ENCODE results near the gene NDST1.
A peak's percentile ranks its signal among the peaks of the same experiment; 100 is the strongest.

NDST1 gene

GRCh38 chr5:150525781-150526180 is 17.9 kb downstream of the NDST1 start:
- no peak for DNase-seq

DNA sequence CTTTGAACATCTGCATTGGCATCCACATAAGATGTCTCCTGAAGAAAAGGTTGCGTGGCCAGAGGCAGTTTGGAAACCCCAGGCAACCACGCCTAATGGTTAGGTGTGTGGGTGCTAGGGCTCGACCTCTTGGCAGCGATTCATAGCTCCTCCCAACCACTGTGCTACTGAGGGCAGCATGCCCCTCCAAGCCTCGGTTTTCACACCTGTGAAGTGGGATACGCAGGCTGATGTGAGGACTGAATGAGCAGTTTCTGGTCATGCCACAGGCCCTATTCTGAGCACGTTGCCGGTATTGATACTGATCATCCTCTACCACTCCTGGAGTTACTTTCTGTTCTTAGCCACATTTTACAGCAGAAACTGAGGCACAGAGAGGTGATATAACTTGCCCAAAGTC is 19.1 kb downstream of the NDST1 start:
- DNase-seq, result no peak

- DNase-seq, result no peak
Observed at GRCh38 chr5:150527808-150528207, 19.9 kb downstream of the NDST1 start.

DNA sequence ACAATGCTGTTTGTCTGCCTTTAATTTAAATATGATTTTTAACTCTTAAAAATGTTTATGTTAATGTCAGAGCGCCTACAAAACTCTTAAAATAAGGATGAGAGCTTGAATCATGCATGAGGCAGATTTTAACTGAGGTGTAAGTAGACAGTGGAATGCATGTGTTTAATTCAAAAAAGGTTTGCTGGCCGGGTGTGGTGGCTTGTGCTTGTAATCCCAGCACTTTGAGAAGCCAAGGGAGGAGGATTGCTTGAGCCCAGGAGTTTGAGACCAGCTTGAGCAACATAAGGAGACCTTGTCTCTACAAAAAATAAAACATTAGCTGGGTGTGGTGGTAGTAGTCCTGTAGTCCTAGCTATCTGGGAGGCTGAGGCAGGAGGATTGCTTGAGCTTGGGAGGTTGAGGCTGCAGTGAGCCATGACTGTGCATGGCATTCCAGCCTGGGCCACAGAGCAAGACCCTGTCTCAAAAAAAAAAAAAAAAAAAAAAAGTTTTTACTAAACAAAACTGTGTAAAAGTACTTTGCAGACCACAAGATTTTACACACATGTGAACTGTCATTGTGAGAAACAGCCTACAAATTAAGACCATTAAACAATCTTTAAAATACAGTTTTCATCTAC is 21.1 kb downstream of the NDST1 start:
- no peak for DNase-seq

DNA sequence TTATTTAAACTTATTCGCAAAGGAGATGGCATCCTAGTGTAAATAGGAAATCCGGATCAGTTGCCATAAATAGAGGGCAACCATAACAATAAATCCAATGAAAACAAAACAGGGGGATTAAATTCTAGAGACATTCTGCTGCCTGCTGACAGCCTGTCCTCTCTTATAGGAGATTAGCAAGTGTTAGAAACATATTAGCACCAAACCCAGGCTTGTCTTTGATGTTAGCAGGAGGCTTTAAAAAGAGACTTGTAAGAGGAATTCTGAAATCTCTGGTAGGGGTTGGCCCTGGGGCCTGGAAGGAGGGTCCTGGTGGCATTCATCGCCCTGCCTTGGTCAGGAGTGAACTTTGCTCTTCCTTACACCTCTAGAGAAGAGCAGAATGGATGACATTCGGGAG is 21.6 kb downstream of the NDST1 start:
- DNase-seq, result no peak

GRCh38 chr5:150530423-150530822 is 22.5 kb downstream of the NDST1 start:
- DNase-seq, result no peak

DNA sequence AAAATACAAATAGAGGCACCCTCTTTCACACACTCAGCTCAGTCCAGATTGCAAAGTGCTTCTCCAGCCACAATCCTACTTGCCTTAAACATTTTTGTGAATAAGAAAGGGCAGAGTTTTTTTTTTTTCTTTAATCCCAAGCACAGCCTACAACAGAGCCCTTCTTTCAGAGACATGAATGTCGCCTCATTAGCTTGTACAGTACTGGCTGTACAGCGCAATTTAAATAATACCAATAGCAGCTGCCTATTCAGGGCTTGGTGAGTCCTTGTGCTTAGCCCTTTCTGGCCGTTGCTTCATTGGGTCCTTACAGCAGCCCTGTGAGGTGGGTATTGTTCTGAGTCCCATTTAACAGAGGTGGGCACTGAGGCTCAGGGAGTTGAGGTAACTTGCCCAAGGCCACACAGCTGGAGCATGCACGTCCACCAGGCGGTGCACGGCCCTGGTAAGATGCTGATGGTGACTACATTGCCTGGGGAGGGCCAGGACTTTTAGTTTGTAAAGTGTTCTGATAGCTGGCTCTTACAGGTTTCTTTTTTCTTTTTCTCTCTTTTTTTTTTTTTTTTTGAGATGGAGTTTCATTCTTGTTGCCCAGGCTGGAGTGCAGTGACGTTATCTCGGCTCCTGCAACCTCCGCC is 23.1 kb downstream of the NDST1 start:
- DNase-seq, result no peak

DNA sequence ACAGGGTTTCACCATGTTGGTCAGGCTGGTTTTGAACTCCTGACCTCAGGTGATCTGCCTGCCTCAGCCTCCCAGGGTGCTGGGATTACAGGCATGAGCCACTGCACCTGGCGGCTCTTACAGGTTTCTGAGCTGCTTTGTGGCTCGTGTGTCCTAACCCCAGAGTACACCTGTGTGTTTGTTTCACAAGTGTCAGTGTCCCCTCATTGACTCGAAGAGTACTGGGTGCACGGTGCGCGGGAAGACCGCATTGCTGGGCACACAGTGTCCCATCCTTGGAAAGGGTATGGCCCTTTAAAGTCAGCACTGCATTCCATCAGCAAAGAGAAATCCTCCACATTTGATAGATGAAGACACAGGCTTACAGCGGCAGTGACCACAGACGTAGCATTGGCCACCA is 23.8 kb downstream of the NDST1 start:
- DNase-seq, result no peak

DNA sequence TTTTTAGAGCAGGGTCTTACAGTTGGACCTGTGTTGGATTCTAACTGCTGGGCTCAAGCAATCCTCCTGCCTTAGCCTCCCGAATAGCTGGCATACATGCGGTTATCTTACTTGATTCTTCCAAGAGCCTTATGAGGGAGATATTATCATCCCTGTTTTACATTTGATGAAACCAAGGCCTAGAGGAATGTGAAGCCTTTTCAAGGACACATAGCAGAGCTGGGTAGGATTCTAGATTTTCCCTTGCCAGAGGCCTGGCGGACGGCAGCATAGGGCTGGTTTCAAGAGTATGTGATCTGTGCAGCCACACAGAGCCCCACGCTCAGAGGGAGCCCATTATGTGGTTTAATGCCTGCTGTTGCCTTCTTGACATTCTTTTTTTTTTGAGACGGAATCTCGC is 24.2 kb downstream of the NDST1 start:
- no peak for DNase-seq

GRCh38 chr5:150532996-150533395 is 25.1 kb downstream of the NDST1 start:
- no peak for DNase-seq

DNA sequence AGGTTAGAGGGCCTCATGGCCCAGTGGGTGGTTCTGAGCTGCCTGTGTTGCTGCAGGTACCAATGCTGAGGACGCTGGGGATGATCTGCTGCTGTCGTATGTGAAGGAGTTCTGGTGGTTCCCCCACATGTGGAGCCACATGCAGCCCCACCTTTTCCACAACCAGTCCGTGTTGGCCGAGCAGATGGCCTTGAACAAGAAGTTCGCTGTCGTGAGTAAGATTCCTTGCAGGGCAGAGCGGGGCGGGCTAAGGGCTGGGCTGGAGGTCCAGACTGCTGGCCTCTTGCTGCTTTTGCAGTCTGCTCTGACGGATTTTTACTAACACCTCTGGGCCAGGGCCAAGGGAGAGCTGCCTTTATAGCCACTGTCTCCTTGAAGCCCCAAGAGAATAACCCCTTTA is 26.9 kb downstream of the NDST1 start:
- no peak for DNase-seq

DNA sequence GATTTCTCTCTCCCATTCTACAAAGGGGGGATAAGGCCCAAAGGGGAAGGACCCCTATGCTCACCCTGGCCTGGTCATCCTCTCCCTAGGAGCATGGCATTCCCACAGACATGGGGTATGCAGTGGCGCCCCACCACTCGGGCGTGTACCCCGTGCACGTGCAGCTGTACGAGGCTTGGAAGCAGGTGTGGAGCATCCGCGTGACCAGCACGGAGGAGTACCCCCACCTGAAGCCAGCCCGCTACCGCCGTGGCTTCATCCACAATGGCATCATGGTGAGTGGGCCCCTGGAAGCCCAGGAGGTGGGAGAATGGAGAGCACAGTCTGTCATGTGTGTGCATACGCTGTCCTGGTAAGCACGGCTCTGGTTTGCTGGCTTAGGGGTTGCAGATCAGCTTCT is 27.7 kb downstream of the NDST1 start:
- DNase-seq, result no peak

- no peak for DNase-seq
Observed at GRCh38 chr5:150538007-150538917, 30.3 kb downstream of the NDST1 start.

GRCh38 chr5:150539206-150539605 is 31.3 kb downstream of the NDST1 start:
- DNase-seq, result no peak

GRCh38 chr5:150540042-150540441 is 32.1 kb downstream of the NDST1 start:
- no peak for DNase-seq

- no peak for DNase-seq
Observed at GRCh38 chr5:150540615-150541396, 32.9 kb downstream of the NDST1 start.

- no peak for DNase-seq
Observed at GRCh38 chr5:150541397-150541675, 33.4 kb downstream of the NDST1 start.

- no peak for DNase-seq
Observed at GRCh38 chr5:150541895-150542294, 34.0 kb downstream of the NDST1 start.

- DNase-seq, result no peak
Observed at GRCh38 chr5:150542933-150543445, 35.1 kb downstream of the NDST1 start.

DNA sequence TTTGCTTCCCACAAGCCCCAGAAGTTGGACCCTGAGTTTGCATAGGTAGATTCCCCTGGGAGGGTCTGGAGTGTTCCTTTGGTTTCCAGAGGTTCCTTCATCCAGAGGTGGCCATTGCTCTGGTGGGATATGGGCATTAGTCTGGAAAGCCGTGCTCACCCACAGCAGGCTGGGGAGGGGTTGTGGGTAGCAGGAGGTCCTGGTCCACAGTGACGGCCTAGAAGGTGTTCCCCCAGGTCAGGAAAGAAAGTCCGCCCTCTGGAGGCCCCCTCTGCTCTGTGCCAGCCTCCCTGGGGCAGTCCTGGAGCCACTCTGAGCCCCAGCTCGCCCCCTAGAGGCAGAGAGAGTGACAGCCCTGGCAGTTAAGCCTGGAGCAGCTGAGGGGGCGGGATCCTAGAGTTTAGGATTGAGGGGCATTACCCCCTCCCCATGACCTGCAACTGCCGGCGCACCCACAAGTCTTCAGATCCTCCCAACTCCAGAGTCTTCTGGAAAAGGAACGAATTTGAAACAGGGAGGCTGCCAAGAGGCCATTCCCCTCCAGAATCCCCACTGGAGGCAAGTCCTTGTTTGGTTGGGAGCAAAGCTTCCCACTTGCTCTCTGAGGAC is 36.8 kb downstream of the NDST1 start:
- peak; percentile 85 for DNase-seq

GRCh38 chr5:150545246-150545645 is 37.3 kb downstream of the NDST1 start:
- no peak for DNase-seq

DNA sequence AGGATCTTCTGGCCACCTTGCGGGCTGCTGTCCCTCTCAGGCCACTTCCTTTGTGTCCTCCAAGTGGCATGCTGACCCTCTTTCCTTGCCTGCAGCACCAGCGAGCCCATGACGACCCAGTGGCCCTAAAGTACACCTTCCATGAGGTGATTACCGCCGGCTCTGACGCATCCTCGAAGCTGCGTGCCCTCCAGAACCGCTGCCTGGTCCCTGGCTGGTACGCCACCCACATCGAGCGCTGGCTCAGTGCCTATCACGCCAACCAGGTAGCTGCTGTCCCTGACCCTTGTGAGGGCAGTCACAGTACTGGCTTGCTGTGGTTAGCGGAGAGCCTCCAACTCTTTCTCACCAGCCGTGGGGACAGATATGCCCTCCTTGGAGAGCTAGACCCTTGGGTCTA is 40.2 kb downstream of the NDST1 start:
- DNase-seq, result no peak

DNA sequence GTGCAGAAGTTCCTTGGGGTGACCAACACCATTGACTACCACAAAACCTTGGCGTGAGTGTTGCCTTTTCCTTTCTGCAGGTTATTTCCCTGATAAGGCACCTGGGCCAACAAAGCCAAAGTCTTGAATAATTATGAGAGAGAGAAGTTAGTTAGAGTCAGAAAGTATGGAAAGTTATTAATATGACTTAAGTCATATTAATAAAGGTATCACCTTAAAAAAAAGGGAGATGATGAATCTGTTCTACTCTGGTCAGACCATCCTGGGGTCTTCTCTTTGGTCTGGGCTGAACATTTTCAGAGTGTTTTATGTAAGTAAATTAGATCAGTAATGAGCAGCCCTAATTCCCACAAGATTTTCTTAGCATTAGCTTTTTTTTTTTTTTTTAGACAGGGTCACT is 41.8 kb downstream of the NDST1 start:
- no peak for DNase-seq

All from stimulated activated CD8-positive, alpha-beta memory T cell treated with anti-CD3 and anti-CD28 coated beads, Interleukin-4, amount 100 ng/mL, for 48 hours (primary cell).